ENCODE results near the gene PLSCR3.

DNA sequence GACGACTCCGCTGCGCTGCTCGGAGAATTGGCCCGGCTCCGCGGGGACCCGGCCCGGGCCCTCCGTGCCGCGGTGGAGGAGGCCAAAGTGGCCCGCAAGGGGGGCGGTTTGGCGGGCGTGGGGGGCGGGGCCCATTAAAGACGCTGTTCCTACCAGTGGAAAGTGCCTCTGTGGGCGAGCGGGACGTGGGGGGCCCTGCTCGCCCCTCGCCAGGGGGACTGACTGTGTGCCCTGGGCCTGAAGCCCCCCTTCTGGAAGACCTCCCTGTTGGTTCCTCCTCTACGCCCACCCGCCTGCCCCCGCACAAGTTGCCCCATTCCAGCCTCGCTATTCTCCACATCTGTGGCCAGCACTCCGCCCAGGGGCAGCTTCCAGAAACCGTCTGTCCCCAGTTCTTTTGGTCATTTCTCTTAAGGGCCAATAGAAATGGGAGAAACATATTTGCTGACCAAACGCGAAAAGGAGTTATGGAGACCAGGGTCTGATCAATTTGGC lies 43.1 kb upstream of the PLSCR3 start:
- TF ChIP-seq JUN (IDR thresholded peaks at IDR 0.05; ENCODE audit: borderline replicate concordance, insufficient read depth, insufficient read length, low read depth) (no peak), POLR2AphosphoS5 (IDR thresholded peaks at IDR 0.05; ENCODE audit: insufficient read depth, low read depth, low read length) (no peak), POLR2A (IDR thresholded peaks at IDR 0.05; ENCODE audit: low read depth, low read length) (no peak), EZH2 (IDR thresholded peaks at IDR 0.05; ENCODE audit: borderline replicate concordance, low read depth, low read length, severe bottlenecking) (no peak), MYC (IDR thresholded peaks at IDR 0.05; ENCODE audit: low read depth, low read length) (no peak), FOS (IDR thresholded peaks at IDR 0.05; ENCODE audit: borderline replicate concordance, insufficient read depth, low read length) (no peak)
- TF ChIP-seq, protein P1, sequence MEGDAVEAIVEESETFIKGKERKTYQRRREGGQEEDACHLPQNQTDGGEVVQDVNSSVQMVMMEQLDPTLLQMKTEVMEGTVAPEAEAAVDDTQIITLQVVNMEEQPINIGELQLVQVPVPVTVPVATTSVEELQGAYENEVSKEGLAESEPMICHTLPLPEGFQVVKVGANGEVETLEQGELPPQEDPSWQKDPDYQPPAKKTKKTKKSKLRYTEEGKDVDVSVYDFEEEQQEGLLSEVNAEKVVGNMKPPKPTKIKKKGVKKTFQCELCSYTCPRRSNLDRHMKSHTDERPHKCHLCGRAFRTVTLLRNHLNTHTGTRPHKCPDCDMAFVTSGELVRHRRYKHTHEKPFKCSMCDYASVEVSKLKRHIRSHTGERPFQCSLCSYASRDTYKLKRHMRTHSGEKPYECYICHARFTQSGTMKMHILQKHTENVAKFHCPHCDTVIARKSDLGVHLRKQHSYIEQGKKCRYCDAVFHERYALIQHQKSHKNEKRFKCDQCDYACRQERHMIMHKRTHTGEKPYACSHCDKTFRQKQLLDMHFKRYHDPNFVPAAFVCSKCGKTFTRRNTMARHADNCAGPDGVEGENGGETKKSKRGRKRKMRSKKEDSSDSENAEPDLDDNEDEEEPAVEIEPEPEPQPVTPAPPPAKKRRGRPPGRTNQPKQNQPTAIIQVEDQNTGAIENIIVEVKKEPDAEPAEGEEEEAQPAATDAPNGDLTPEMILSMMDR (IDR thresholded peaks at IDR 0.05; ENCODE audit: extremely low read depth in 1 of 2, insufficient read depth in 1 of 2, low read depth in 1 of 2, low read length in 2 of 2): no peak
- TF ChIP-seq, protein P2, sequence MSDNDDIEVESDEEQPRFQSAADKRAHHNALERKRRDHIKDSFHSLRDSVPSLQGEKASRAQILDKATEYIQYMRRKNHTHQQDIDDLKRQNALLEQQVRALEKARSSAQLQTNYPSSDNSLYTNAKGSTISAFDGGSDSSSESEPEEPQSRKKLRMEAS (IDR thresholded peaks at IDR 0.05; ENCODE audit: insufficient read depth, insufficient read length): no peak

Data from endothelial cell of umbilical vein (primary cell).